ENCODE data around the gene ASCC3. TPM values are rescaled to one million over a fixed set of nuclear protein-coding genes. Genes with fewer than 3 reads are reported as not detected.
A peak's percentile ranks its signal among the peaks of the same experiment; 100 is the strongest.
"Not testable (repeated sequence)": the region's sequence is repeated elsewhere in the genome, so short reads cannot be mapped to it uniquely, and the experiment has no call there.

Gene ASCC3
- polyA plus RNA-seq, 1 donor = 13.6 TPM

DNA sequence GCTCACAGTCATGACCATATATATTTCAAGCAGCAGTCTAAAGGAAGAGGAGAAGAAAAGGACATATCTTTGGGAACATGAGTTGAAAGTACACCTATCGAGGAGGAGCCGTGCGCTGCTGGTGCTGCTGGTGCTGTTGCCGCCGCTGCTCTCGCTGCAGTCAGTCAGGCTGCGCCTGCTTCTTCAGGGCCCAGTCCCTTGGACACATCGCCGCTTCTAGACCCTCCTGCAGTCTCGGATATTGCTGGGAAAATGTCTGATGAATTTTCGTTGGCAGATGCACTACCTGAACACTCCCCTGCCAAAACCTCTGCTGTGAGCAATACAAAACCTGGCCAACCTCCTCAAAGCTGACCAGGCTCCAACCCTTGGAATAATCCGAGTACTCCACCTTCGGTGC, 8.2 kb upstream of the ASCC3 start:
- no peak for DNase-seq (ENCODE audit: low read depth)

DNA sequence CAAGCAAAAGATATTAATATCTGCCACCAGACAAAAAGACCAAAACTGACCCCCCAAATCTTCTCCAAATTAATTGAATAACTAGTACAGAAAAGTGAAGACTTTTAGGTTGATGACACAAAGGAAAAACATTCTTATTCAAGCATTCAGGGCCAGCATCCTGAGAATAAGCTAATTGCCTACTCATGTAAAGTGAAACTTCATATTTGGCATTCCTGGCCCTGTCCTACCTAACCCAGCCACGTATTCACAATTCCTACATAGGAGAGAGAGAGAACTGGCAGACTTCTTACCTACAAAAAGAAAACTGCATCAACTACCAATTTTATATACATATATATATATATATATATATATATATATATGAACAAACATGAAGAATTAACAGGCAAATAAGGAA, 4.9 kb upstream of the ASCC3 start:
- no peak for DNase-seq (ENCODE audit: low read depth)

DNA sequence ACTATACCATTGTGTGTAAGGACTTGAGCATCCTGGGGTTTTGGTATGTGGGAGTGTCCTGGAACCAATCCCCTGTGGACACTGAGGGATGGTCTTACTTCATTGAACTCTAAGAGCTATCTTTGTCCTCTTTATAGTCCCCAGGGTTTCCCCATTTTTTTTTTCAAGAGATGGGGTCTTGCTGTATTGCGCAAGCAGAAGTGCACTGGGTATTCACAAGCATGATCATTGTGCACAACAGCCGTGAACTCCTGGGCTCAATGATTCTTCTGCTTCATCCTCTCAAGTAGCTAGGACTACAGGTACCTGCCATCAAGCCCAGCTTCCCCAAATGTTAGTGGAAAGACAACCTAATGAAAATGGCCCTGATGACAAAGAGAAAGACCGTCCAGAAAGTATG, 2.2 kb upstream of the ASCC3 start:
- no peak for DNase-seq (ENCODE audit: low read depth)

DNA sequence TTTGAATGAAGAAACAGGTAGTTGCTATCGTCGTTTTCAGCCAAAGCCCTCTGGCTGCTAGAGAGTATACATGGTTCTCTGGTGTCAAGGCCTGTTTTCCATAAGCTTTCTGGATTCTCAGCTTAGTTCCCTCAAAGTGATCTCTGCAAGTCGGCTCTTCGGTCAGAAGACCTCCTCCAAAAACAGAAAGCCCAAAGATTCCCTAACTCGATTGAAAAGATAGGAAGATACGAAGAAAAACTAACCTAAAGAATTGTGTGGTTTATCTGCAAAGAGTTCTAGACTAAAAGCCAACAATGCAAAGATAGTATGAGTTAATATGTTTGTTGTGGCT, 545 bp upstream of the ASCC3 start:
- DNase-seq (ENCODE audit: low read depth) = no peak

DNA sequence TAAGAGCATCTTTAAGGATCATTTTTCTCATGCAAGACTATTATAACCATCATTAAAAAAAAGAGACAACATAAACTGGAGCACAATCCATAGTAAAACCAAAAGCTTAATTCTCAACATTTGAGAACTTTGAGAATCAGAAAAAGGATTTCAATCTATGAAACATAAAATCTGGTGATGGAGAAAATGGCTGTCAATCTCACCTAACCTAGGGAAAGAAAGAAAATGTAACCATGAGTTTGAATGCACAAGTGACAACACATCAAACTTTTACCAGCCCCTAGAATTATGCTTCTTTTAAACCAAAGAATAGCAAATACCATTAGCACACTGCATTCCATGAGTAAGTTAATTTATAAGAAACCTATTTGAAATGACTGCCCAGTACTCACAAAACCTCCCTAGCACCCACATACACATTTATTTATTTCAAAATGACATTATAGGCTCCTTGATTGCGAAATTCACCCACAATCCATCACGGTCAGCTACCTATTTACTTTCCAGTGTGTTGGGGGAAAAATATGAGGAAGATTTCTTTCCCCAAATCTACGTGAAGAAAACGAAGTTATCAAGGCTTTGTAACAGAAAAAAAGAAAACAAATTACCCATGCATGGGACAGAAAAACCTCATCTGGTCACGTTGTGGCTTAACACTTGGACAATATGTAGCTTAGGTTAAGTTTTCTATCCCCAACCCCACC, 828 bp downstream of the ASCC3 start:
- peak; percentile 1 for DNase-seq (ENCODE audit: low read depth)

DNA sequence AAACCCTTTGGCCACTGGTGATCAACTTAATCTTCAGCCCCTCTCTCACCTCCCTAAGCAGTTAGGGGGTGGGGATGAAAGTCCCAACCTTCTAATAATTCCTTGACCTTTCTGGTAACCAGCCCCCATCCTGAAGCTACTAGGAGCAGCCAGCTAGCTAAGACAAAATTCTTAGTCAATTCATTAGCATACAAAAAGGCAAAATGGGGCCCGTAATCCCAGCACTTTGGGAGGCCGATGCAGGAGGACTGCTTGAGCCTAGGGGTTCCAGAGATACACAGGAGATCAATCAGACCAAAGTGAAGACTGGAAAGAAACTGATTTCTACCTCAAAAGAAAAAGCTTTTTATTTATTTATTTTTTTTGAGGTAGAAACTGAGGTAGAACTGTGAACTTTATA, 1.8 kb downstream of the ASCC3 start:
- no peak for DNase-seq (ENCODE audit: low read depth)

DNA sequence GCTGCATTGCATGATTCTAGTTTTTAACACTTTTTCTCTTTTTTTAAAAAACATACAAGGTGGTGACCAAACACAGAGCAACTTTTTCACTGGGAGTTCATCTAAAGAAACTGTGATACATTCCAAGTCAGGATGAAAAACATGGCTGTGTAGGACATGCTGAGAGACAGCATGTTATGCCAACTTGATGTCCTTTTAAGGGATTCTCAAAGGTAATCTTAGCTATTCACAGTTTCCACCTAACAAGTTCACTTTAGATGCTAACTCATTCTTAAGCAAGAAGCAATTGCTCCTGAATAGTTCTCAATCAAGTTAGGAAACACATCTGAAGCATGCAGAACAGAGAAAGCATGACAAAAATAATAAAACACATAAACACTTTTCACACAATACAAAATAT, 3.3 kb downstream of the ASCC3 start:
- no peak for DNase-seq (ENCODE audit: low read depth)

DNA sequence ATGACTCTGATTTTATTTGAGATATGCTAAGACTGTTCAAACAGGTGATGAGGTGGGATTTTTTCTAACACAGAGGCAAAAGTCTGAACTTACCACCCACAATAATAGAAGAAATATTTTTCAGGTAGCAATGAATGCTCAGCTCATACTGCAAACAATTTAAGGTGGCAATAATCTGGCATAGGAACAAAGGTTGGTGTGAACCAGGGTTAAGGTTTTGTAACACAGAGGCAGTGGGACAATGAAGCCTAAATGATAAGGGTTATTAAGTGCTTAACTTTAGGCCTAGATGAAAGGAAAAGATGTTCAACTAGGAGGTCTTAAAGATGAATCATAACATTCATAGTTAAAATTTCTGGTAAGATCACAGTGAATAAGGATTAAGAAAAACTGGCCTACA, 4.9 kb downstream of the ASCC3 start:
- no peak for DNase-seq (ENCODE audit: low read depth)

DNA sequence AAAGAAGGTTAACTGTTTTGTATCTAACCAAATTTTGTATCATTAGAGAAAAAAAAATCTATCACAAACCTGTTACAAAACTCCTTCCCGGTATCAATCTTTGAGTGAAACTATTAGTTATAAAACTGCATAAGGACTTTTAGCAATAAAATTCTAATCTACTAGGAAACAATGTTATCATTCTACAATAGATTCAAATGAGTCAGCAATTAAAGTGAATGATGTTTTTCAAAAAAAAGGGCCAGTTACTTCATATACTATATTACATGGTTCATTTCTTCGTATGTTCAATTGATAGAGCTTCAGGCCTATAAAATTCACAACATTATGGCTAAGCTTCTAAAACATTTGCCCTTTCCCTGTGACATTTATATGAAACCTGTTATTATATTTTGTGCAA, 15.6 kb downstream of the ASCC3 start:
- no peak for DNase-seq (ENCODE audit: low read depth)

DNA sequence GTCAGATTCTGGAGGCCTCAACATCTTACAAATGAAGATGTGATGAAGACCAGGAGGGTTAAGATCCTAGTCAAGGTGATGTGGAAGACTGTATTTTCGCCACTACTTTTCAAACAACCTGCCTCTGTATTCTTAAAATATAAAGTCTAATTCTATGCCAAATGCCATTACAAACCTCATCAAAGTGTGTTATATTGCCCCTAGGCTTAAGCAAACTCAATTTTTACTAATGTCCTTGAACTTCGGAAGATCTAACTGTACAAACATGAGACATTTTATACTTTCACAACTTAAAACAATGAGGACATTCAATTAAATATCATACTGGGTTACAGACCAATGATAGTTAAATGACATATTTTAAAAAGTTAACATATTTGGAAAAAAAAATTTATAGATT, 19.1 kb downstream of the ASCC3 start:
- no peak for DNase-seq (ENCODE audit: low read depth)

DNA sequence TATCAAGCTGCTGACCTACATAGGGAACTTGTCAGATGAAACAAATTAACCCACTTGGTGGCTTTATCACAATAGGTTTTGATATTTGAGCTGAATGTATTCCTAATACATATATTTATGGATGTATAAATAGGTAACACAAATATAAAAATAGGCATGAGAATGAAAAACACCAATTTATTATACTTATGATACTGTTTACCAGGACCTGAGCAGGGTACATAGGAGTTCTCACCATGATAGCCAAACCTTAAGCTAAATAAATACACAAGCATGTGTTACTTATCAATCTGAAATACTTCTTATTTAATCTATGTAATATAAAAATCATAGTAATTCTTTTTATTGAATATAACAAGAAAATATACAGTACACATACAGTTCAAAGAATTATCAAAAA, 25.0 kb downstream of the ASCC3 start:
- DNase-seq (ENCODE audit: low read depth) = no peak

DNA sequence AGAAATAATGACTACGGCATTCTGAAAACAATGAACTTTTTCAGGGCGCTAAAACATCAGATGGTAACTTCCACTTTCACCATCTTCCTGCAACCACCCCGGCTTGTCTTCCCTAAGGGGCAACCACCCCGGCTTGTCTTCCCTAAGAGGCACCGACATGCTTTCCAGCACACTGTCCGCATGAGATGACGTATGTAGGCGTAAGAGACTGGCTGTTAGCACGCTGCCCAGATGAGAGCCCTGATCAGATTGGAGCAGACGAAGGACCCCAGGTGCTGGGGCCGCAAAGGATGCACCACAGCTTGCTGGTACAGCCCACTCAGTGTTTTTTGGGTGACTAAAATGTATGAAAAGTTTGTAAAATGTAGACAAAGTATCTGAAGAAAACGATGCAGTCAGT, 29.3 kb downstream of the ASCC3 start:
- DNase-seq (ENCODE audit: low read depth) = no peak

DNA sequence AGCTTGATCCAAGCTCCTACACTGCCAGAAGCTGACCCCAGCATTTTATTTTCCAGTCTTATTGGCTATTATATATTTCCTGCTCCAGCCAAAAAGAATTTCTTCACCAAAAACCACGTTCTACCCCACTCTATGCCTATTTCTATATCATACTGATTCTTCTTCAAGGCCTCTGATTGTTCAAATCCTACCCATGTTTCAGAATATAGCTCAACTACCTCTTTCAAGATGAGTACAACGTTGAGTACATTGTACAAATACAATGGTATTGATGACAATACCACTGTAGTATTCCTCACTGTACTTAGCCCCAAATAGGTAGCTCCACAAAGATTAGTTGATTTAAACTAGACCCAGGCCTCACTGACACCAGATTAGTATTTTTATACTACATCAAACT, 31.0 kb downstream of the ASCC3 start:
- DNase-seq (ENCODE audit: low read depth) = no peak

DNA sequence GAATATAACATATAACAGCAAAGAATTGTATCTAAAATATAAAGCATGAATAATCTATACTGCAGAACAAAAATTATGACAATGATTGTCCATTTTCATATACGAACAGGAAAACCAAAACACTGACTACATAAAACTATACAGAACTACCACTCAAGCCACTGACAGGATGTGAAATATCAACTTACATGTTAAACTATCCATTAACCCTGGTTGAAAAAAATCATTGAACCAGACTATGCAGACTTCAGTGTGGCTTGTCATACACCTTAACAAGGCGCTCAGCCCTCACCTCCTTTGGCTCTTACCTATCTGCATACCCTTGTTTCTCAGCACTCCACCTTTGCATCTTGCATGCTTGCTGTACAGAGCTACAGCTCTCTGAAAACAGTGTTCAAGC, 34.9 kb downstream of the ASCC3 start:
- no peak for DNase-seq (ENCODE audit: low read depth)

DNA sequence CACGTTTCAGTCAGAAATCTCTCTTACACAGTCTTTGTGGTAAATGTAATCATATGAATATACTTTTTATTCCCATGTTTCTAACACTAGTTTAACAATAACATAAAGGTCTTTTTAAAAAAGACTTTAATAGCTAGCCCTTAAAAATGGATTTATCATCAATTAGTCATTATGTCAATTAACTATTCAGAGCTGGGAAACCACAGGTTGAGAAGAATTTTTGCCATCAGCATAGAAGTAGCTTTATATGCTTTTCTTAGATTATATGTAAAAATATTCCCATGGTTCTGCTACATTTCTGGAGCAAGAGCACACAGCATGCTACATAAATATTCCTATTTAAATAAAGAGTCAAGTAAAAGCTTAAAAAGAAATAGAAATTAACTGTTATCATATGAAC, 35.5 kb downstream of the ASCC3 start:
- no peak for DNase-seq (ENCODE audit: low read depth)

DNA sequence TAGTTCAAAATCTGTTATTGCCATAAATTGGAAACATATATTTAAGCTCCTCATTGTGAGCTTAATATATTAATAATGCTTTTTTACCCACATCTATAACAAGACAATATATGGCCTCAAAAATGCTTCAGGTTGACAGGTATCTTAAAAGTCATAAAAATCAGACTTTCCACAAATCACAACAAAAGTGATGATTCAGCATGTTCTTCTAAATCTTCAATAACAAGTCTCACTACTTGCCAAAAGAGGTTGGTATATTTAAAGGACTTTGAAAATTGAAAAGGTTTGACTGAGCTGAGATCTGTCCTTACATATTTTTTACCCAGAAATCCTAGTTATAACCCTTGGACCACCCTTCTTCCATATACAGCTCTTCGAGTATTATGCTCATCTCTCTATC, 41.7 kb downstream of the ASCC3 start:
- DNase-seq (ENCODE audit: low read depth) = no peak

DNA sequence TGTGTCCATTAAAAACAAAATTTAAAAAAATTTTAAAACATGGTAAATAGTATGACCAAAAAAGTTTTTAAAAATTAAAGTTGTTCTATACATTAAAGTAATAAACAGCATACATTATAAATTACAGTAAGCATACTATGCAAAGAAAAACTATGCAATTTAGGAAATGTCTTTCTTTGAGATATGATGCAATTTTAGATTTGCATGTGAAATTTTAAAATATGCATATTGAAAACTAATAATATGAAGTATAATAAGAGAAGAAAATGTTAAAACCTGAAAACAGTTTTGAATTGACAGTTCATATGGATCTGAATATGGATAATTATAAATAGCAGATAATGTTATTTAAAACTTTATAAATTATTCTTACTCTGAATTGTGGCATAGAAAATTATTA, 43.1 kb downstream of the ASCC3 start:
- no peak for DNase-seq (ENCODE audit: low read depth)

DNA sequence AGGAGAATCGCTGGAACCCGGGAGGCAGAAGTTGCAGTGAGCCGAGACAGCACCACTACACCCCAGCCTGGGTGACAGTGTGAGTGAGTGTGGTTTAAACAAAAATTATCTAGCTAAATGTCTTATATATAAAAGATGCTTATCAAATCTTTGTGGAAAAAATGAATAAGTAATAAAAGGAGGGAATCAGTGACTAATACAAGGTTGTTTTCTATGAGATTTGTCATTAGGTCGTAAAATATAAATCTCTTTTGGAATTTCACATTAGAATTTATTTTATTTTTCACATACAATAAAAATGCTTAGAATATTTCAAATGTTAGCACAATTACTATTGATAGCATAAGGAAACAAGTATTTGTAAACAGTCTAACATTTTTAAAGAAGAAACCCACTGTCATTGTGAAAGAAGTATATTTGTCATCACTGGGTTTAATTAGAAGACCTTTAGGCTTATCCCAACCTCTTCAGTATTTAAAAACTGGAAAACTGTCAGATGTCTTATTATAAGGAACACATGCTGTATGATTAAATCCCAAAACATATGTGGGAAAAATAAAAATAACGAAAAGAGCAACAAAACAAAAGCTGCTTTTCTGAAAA, 47.1 kb downstream of the ASCC3 start:
- DNase-seq (ENCODE audit: low read depth) = no peak

DNA sequence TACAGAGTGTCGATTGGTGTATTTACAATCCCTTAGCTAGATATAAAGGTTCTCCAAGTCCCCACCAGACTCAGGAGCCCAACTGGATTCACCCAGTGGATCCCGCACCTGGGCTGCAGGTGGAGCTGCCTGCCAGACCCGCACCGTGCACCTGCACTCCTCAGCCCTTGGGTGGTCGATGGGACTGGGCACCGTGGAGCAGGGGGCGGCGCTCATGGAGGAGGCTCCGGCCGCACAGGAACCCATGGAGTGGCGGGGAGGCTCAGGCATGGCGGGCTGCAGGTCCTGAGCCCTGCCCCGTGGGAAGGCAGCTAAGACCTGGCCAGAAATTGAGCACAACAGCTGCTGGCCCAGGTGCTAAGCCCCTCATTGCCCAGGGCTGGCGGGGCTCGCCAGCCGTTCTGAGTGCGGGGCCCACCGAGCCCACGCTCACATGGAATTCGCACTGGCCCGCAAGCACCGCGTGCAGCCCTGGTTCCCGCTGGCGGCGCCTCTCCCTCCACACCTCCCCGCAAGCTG, 52.0 kb downstream of the ASCC3 start:
- DNase-seq (ENCODE audit: low read depth) = not testable (repeated sequence)

DNA sequence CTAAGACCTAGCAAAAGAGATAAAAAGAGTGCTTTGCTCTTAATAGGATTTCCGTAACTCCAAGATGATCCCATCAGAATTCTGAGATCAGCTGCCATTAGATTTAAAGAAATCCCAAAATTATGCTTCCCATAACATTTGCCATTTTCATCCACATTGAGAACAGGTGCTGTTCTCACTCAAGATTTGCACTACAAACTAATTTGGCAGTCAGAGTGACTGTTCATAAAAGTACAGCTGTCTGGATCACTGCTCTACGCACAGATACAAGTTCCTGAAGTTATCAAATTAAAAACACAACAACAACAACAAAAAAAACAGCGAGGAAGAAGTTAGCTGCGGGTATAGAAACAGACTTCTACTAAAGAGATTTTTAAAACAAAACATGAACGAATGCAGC, 58.1 kb downstream of the ASCC3 start:
- DNase-seq (ENCODE audit: low read depth) = no peak

DNA sequence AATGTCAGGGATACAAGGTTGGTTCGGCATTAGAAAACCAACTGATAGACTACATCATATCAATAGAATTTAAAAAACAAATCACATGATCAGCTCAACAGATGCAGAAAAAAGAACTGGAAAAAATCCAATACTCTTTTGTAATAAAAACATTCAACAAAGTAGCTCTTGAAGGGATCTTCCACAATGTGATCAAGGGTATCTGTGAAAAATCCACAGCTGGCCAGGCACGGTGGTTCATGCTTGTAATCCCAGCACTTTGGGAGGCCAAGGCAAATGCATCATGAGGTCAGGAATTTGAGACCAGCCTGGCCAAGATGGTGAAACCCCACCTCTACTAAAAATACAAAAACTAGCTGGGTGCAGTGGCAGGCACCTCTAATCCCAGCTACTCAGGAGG, 63.1 kb downstream of the ASCC3 start:
- no peak for DNase-seq (ENCODE audit: low read depth)

DNA sequence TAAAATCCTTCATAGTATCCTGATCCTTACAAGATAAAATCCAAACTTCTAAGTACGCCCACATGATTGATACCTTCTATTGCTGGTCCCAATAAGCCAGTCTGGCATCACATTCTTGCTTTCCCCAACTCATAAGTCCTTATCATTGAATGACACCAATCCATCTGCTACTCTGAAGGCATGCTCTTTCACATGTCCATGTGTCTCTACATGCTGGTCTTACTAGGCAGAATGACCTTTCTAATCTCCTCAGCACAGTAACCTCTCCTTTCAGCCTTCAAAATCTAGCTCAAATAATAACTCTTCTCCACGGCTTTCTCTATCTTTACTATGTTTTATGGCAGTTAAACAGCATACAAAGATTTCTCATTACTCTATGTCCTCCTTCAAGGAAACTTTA, 71.1 kb downstream of the ASCC3 start:
- DNase-seq (ENCODE audit: low read depth) = no peak

DNA sequence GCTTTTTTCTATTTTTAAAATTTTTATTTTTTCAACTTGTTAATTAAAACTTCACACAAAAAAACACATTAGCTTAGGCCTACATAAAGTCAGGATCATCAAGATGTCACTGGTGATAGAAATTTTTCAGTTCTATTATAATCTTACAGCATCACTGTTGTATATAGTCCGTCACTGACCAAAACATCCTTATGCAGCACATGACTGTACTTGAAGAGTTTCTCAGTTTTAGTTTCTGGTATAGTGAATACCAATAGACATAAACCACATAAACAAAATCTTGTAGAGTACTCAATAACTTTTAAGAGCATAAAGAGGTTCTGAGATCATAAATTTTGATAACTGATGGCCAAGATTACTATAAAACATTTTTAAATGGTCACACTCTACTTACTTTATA, 71.8 kb downstream of the ASCC3 start:
- DNase-seq (ENCODE audit: low read depth) = no peak
